GM19351 (cell line): ENCODE measurements around the gene ADARB2.

Experiments used
- ATAC-seq: cut with Tn5 transposase; IDR thresholded peaks from one replicate; pipeline ENCODE4 v1.9.1; 2021; ENCODE audit warnings: mild to moderate bottlenecking, moderate library complexity; ENCODE audit not compliant: unreplicated experiment

ADARB2 gene

DNA sequence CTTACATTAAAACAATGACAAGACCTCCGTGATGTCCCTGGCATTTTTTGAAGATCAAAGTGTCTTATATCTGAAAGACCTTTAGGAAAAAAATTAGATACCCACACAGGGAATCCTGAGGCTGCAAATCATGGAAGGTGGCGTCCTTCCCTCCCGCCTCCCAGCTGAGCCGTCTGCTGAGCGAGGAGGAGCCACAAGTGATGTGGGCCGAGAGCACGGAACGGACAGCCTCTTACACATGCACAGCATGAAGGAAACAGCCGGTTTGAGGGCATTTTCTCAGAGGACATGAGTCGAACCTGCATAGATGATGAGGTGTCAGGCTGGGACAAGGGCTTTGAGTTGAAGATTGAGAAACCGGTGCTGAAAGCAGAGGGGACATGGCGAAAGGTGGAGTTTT, 163.3 kb downstream of the ADARB2 start:
- ATAC-seq = no peak

DNA sequence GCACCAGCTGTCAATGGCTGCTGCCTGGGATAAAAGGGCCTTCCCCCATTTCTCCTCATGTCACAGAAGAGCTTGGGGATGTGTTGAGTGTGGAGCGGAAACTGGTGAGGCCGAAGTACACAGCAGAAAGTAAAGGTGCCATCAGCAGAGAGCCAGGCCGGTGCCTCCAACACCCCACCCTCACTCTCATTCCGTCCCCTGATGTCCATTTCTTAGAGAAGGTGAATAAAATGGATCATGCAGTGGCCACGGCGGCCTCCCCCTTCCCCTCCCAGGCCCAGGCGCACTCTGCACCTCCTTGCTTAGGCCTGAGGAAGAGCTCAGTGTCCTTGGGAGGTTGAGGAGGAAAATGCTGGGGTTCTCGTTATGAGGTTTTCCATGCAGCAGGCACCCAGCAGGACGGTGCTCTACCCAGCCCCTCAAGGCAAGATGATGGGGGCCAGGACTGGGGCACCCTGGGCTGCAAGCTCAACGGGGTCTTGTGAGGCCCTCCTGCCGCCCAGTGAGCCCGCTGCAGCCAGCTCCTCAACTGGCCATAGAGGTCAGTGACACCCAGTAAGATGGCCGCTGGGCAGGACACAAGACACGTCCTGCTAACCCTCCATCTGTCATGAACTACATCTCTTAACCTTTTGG, 163.9 kb downstream of the ADARB2 start:
- no peak for ATAC-seq

DNA sequence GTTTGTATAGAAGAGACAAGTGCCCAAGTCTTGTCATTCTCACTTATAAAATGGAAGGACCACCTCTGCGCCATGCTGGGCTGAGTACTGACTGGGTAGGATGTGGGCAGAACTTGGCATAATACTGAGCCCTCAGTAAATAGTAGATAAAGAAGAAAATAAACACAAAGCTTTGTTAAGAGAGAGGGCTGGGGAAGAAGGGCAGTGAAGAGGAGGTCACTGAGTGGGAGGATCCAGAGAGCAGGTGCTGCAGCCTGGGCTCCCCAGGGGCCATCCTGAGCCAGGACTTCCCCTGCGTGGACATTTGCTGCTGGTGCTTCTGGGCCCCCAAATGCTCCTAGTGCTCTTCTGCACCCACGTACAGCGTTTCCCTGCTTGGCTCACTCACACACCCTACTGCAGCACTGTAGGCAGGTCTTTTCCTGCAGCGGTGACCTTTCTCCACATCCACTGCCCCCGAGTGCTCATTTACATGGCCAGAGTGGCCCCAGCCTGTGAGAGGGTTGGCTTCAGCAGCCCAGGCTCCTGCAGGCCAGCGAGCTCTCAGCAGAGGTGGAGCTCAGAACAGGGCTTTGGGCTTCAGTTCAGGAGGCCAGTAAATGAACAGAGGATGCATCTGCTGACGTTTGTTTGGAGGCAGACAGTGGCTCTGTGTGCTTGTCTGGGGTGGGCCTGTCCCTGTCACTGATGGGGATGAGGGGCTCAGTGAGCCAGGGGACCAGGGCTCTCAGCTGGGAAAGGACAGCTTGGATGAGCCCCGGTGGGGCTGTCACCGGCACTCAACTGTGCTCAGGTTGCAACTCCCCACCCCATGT, 164.6 kb downstream of the ADARB2 start:
- ATAC-seq = no peak

DNA sequence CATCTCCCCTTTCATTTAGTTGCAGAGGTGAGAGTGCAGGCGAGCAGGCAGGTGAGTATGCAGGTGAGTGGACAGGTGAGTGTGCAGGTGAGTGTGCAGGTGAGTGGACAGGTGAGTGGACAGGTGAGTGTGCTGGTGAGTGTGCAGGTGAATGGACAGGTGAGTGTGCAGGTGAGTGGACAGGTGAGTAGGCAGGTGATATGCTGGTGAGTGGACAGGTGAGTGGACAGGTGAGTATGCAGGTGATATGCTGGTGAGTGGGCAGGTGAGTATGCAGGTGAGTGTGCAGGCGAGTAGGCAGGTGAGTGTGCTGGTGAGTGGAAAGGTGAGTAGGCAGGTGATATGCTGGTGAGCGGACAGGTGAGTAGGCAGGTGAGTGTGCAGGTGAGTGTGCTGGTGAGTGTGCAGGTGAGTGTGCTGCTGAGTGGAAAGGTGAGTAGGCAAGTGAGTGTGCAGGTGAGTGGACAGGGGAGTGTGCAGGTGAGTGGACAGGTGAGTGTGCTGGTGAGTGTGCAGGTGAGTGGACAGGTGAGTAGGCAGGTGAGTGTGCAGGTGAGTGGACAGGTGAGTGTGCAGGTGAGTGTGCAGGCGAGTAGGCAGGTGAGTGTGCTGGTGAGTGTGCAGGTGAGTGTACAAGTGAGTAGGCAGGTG, 165.6 kb downstream of the ADARB2 start:
- no peak for ATAC-seq

DNA sequence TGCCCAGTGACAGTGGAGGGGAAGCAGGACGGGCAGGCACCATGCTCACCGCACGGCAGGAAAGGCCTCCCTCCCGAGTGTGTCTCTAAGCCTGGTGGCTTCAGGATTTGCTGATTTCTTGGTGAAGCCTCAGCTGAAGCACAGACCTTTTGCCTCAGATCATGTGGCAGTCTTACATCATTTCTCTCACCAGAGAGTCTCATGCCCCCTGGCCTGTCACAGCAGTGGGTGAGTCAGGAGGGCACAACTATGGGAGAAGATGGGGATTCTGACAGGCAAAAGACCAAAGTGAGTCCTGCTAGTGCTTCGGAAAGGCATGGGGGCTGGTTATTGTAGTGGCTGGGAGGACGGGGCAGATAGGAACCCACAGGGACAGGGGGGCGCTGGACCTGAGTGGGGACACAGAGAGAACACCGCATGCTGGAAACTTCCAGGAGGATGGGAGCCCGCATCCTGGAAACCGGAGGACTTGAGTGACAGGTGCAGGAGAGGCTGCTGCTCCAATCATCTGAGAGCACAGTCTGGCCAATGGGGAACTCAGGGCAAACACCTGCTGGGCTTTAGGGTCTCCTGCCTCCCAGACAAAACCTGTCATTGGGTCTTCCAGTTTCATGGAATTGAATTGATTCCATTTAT, 166.8 kb downstream of the ADARB2 start:
- no peak for ATAC-seq

DNA sequence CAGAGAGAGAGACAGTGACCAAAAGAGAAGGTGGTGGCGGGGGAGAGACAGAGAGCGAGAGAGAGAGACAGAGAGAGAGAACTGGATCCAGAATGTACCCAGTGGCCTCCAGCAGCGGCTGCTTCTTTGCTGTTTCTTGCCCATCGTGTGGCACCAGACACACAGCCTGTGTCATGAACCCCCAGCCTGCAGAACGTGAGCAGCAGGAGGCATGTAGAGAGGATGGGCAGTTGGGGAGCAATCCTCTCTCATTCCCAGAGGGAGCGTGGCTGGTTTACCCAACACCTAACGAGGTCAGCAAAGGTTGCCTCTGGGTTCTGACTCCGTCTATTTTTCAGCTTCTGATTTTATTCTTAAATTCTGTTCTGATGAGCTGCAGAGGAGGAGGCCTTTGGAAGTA, 168.1 kb downstream of the ADARB2 start:
- ATAC-seq = no peak

DNA sequence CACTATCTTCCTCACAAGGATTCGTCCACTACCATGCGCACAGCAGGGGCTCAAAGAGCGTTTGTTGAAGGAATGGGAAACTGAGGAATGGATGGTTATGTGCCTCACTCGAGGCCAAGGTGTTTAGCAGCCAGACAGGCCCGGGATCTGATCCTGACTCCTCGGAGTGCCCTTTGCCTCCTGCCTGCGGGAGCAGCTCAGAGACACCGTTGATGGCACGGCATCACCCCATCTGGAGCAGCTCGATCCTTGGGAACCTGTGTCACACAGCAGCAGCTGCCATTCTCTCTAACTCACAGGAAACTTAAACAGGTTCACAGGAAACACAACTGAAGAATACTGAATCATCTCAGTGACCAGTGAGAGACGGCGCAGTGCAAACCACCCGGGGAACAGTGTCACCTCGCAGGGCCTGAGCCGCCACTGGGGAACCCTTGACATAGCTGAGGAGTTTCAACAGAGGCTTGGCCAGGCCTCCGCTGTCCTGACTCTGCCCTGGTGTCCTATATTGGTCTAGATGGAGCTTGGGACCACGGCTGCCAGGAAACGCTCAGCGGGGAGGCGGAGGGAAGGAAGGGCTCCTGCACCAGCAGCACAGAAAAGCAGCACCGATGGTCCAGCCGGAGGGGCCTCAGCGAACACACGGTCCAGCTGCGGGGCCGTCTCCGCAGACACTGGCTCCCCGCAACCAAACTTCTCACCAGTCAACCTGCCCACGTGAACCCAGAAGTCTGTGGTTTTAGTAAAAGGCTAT, 169.4 kb downstream of the ADARB2 start:
- no peak for ATAC-seq

DNA sequence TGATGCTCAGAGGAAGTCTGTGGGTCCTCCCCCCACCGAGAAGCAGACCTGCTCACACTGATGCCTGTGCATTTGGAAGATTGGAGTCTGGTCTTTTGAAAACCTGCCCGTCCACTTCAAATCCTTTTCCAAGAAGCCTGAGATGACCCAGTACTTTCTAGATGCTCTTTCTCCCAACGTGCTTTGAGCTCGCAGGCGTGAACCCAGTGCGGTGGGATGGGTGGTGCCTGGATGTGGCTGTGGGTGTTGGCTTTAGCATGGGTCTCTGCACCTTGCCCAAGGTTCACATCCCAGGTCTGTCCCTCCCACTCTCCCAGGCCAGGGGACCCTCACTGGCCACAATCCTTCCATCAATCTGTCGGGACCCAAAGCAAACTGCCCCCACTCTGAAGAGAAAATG, 170.2 kb downstream of the ADARB2 start:
- ATAC-seq = no peak

DNA sequence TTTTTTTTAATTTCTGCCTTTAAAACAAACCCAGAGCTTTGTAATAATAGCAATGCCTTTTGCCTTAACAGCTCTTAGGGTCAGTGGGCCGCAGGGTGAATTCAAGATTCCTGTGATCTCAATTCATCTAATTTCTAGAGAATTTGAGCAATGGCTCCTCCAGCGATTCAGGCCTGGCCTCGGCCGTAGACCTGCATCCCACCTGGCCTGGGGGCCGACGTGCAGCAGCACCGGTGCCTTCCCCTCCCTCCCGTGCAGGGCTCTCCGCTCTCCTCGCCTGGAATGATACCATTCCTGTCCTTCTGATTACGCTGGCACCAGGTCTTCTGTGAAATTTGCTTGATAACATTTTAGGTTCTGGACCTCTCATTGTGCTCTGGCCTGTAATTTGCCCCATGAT, 172.5 kb downstream of the ADARB2 start:
- ATAC-seq = no peak

DNA sequence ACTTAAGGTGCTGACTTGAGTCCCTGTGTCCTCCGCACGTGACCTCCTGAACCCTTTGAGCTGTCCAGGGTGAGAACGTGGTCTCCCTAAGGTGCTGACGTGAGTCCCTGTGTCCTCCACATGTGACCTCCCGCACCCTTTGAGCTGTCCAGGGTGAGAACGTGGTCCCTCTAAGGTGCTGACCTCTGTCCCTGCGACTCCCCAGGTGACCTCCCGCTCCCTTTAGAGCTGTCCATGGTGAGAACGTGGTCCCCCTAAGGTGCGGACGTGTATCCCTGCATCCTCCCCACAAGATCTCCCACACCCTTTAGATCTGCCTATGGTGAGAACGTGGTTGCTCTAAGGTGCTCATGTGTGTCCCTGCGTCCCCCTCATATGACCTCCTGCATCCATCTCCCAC, 174.3 kb downstream of the ADARB2 start:
- no peak for ATAC-seq

DNA sequence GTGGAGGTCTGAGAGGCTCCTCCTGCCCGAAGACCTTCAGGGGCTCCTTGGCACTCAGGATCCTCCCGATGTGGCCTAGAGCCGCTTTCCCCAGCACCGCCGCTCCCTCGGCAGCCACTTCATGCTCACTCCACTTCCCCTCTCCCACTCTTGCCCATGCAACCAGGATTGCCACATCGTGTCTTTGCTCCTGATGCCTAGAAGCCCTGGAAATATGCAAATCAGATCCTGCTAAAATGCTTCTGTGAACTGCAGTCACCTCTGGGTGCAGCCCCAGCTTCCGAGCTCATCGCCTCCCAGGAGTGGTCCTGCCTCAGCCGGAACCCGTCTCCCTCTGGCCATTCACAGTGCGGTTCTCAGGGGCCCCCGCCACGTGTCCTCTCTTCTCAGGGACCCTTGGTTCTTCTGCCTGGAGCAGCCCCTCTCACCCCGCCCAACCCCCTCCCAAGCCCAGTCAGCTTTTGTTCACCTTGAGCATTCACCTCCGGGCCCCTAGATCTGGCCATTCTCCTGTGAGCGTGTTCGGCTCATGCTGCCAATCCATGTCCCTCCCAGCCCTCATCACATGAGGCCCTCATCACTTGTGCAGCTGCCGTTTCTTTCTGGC, 175.5 kb downstream of the ADARB2 start:
- ATAC-seq = no peak

DNA sequence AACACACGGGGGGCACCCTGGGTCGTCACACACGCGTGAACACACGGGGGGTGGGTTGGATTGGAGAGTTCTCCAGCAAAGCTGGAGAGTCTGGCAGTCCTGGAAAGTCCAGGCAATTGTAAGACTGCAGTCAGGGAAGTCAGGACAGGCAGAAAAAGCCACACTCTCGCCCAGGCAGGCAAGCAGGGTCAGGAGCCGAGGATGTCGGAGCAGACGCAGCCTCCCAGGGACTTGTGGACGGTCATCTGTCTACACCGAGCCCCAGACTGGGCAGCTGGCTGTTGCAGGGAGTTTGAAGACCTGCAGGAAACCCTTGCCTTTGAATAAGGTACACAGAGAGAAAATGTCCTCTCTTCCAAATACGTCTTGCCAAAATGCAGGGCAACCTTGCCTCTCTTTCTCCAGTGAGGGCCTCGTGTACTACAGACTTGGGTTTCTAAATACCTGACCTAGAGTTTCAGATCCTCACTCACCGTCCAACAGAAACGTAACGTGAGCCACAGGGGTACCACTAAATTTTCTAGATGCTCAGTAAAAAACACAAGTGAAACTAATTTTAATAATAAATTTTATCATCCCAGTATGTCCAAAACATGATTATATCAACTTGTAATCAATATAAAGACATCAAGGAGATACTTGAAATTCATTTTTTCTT, 176.7 kb downstream of the ADARB2 start:
- no peak for ATAC-seq

DNA sequence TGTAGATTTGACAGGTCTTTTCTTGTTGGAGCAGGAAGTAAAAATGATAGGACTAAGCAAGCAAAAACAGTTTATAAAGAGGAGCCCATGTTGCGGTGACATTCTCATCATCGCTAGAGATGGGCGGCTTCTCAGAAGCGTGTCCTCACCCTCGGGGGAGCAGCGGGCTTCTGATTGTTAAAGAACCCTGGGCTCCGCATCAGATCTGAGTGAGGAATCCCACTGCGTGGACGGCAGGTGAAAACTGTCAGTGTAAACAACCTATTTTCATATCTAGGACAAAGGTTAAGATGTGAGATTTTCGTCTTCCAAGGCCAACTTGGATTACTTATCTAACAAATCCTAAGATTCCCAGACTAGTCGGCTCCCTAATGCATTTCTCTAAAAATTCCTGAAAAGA, 177.6 kb downstream of the ADARB2 start:
- ATAC-seq = no peak

DNA sequence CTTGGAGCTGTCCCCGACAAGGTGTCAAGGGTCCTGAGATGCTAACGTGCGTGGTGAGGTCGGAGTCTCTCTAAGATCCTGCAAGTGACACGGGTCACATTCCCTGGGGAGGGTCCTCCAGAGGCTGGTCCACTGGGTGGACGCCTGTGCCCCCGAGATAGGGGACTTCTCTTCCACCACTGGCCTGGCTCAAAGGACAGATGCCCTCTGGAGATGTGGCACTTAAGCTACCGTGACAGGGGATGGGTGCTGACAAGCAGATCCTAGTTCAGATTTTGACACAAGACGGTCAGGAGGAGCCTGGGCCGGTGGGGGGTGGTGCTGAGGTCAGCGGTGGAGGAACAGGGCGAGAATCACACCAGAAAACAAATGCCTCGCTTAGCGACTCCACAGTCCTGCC, 178.0 kb downstream of the ADARB2 start:
- ATAC-seq = no peak

DNA sequence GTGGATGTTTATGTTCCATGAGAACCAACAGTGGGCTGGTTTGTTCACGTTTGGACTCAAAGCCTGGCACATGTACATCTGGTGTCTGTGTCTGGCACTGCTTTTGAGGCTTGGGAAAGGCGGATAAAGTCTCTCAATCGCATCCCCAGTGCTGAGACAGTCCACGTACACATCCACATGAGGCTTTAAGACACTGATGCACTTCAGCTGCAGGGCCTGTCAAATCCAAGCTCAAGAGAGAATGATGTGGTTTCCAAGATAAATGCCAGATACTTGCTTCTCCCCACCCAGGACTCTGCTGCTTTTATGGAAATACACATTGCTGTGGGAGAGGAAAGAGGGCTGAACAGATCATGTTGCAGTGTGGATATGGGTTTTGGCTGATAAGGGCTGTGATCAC, 178.4 kb downstream of the ADARB2 start:
- ATAC-seq = no peak

DNA sequence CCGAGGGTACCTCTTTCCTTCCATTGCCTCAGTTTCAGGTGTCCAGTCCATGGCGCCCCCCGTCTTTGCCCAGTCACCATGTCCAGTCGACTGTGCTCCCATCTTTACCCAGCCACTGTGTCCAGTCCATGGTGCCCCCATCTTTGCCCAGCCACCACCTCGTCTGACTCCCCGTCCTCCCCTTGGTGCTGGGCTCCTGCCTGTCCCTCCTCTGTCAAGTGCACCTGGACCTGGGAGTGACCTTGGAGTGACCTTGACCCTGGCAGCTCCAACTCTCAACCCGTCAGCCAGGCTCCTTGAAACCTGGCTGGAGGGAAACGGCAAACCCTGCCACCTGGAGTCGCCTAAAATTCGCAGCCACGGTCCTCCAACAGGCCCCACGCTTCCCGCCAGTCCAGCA, 180.2 kb downstream of the ADARB2 start:
- no peak for ATAC-seq

DNA sequence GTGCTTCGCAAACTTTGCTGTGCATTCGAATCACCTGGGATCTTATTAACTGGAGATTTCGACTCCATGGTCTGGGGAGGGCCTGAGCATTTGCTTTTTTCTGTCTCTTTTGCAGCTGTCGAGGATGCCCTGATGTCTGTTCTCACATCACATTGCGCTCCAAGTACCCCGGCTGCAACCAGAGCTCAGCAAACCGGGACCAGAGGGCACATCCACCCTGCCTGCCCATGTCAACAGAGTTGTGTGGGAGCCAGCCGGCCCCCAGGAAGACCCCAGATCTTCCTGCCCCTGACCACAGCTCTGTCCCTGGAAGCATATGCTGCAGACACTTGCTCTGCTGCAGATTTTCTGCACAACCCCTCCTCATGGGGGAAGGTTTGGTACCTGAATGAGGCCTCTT, 180.8 kb downstream of the ADARB2 start:
- no peak for ATAC-seq

DNA sequence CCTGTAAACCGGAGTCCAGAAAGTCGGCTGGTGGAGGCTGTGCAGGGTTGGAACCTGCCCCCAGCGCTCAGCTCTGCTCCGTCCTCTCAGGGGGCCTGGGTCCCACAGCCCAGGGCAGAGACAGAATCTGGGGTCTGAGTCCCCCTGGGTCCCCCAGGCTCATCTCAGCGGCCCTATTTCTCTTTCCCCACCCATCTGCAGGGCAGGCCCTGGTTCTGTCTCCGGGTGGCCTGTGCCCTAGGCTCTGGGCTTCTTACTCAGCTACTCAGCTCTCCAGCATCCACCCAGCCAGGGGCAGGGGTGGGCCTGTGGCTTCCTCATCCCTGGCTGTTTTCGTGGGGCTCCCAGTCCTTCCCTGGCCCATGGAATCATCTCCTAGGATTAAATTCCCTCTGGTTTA, 183.4 kb downstream of the ADARB2 start:
- no peak for ATAC-seq

DNA sequence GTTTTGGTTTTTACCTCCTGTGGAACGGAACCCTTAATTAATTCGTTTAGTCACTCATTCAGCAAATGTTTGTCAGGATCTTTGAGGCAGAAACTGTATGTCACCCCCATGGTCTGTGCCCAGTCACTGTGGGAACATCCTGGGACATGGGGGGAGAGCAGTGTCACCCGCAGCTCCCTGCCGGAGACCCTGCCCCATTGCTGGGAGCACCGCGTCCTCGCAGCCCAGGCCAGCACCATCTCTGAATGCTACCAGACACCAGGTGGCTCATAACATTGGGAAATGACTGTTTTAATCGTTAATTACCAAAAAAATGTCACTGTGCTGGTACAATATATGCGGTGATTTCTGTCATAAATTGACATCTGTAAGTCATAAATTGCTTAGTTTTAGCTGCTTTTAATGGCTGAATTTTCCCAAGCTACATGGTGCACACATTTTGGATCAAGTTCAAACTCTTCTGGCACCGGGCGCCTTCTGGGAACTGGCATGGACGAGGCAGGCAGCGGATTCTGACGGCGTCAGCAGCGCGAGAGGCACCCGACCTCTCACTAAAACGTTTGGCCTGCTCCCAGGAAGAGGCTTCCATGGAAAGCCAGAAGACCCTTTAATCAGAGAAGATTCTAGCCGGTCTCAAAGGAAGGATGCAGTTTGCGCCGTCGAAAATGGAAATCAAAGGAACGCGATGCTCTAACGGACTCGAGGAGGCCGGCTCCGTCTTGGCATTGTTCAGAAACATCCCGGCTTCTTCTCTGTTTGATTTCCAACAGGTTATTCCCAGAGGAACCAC, 184.2 kb downstream of the ADARB2 start:
- no peak for ATAC-seq
